OCI-LY3 (cell line): ENCODE results near the gene TRERF1.
A peak's percentile ranks its signal among the peaks of the same experiment; 100 is the strongest.

Experiments used
- H2AFZ ChIP-seq: fragments of 200-600, 300-600 bp; shearing (Covaris generic); 2 replicates; pipeline ENCODE4 v1.6.0; 2014; ENCODE audit warnings: antibody characterized with exemption, low read depth, low read length
- H3K27ac ChIP-seq: fragments of 200-600, 300-600 bp; sonication (generic); 2 replicates; pipeline ENCODE4 v1.5.1; 2014; ENCODE audit warnings: mild to moderate bottlenecking, low read length, moderate library complexity, mixed read lengths
- H3K27me3 ChIP-seq: fragments of 200-600, 300-600 bp; sonication (generic); 2 replicates; pipeline ENCODE4 v1.6.1; 2014; ENCODE audit warnings: low read depth, low read length, mixed read lengths
- H3K36me3 ChIP-seq: fragments of 200-600, 300-600 bp; sonication (generic); replicated peaks from 2 replicates; pipeline ENCODE3; 2014; ENCODE audit warnings: low read depth, low read length, mixed read lengths
- H3K4me1 ChIP-seq: fragments of 300-600, 200-600 bp; sonication (generic); 2 replicates; pipeline ENCODE4 v1.6.1; 2014; ENCODE audit warnings: low read length, mixed read lengths
- H3K4me2 ChIP-seq: fragments of 200-600, 300-600 bp; sonication (generic); 2 replicates; pipeline ENCODE4 v1.6.1; 2014; ENCODE audit warnings: low read length, mixed read lengths
- H3K4me3 ChIP-seq: fragments of 300-600, 200-600 bp; sonication (generic); 2 replicates; pipeline ENCODE4 v1.5.1; 2014; ENCODE audit warnings: antibody characterized with exemption, mild to moderate bottlenecking, low read length, moderate library complexity
- H3K79me2 ChIP-seq: fragments of 300-600, 200-600 bp; shearing (Covaris generic); 2 replicates; pipeline ENCODE4 v1.6.1; 2014; ENCODE audit warnings: mild to moderate bottlenecking, low read length, mixed read lengths
- H3K9ac ChIP-seq: fragments of 300-600, 200-600 bp; shearing (Covaris generic); 2 replicates; pipeline ENCODE4 v1.6.0; 2014; ENCODE audit warnings: mild to moderate bottlenecking, low read length, moderate library complexity
- H3K9me3 ChIP-seq: fragments of 200-600, 300-600 bp; shearing (Covaris generic); 2 replicates; pipeline ENCODE4 v1.6.1; 2014; ENCODE audit warnings: low read length, mixed read lengths; ENCODE audit not compliant: insufficient read depth
- H4K20me1 ChIP-seq: fragments of 200-600, 300-600 bp; sonication (generic); 2 replicates; pipeline ENCODE4 v1.6.1; 2016; ENCODE audit warnings: low read length, mixed read lengths; ENCODE audit not compliant: insufficient read depth
- CTCF ChIP-seq: fragments of 200-600, 300-600 bp; sonication (generic); IDR thresholded peaks from 2 replicates; pipeline ENCODE4 v1.5.1; 2014; ENCODE audit warnings: antibody characterized with exemption, low read length, low read depth
- EZH2phosphoT487 ChIP-seq: fragments of 200-600 bp; shearing (Covaris generic); IDR thresholded peaks from 2 replicates; pipeline ENCODE4 v1.6.1; 2018; ENCODE audit warnings: antibody characterized with exemption, mixed run types, low read depth

Gene TRERF1

GRCh38 chr6:42315259-42315990 is 136.3 kb downstream of the TRERF1 start:
- no peaks in the 10 kb centered on the region for H3K27me3 ChIP-seq
- H3K4me1 ChIP-seq = peaks cover 35% of the 10 kb centered on the region
- no peaks in the 10 kb centered on the region for H3K36me3 ChIP-seq
- no peak overlapping the region for H2AFZ ChIP-seq
- peak overlapping the region; percentile 18; the same call in 1 of the 2 replicates for H3K9ac ChIP-seq
- TF ChIP-seq EZH2phosphoT487 = no peak
- no peak for TF ChIP-seq CTCF
- peak overlapping the region; percentile 79 for H3K27ac ChIP-seq
- H3K4me3 ChIP-seq = no peak overlapping the region; the same call in 1 of the 2 replicates
- peaks cover 5% of the 10 kb centered on the region; the same call in 1 of the 2 replicates for H3K79me2 ChIP-seq
- H3K9me3 ChIP-seq = no peaks in the 10 kb centered on the region
- no peaks in the 10 kb centered on the region for H4K20me1 ChIP-seq
- H3K4me2 ChIP-seq = peak overlapping the region; percentile 61

- Histone ChIP-seq H3K27me3 (no peaks in the 10 kb centered on the region), H3K9me3 (no peaks in the 10 kb centered on the region), H3K79me2 (peaks cover 5% of the 10 kb centered on the region; the same call in 1 of the 2 replicates), H2AFZ (no peak overlapping the region), H3K9ac (no peak overlapping the region), H4K20me1 (no peaks in the 10 kb centered on the region), H3K4me3 (no peak overlapping the region), H3K27ac (0 out of 2 replicates have a peak overlapping the region, but pooled peaks have one; percentile 17), H3K4me2 (no peak overlapping the region), H3K4me1 (peaks cover 35% of the 10 kb centered on the region), H3K36me3 (no peaks in the 10 kb centered on the region)
- TF ChIP-seq EZH2phosphoT487 (no peak), CTCF (no peak)
Measured at GRCh38 chr6:42314571-42315258, 137.0 kb downstream of the TRERF1 start.

- Histone ChIP-seq H3K4me2 (no peak overlapping the region), H4K20me1 (no peaks in the 10 kb centered on the region), H3K4me1 (peaks cover 35% of the 10 kb centered on the region), H3K27ac (no peak overlapping the region), H3K79me2 (peaks cover 5% of the 10 kb centered on the region; the same call in 1 of the 2 replicates), H2AFZ (no peak overlapping the region), H3K9ac (no peak overlapping the region), H3K4me3 (no peak overlapping the region), H3K9me3 (no peaks in the 10 kb centered on the region), H3K36me3 (no peaks in the 10 kb centered on the region), H3K27me3 (no peaks in the 10 kb centered on the region)
- no peak for TF ChIP-seq EZH2phosphoT487
- TF ChIP-seq CTCF = no peak
Measured at GRCh38 chr6:42313941-42314570, 137.7 kb downstream of the TRERF1 start.

- Histone ChIP-seq H2AFZ (no peak overlapping the region), H3K4me3 (no peak overlapping the region), H3K27ac (no peak overlapping the region), H3K36me3 (no peaks in the 10 kb centered on the region), H3K4me2 (no peak overlapping the region), H3K4me1 (peaks cover 35% of the 10 kb centered on the region), H3K9ac (no peak overlapping the region), H3K27me3 (no peaks in the 10 kb centered on the region), H4K20me1 (no peaks in the 10 kb centered on the region), H3K9me3 (no peaks in the 10 kb centered on the region), H3K79me2 (peaks cover 5% of the 10 kb centered on the region; the same call in 1 of the 2 replicates)
- TF ChIP-seq CTCF (no peak), EZH2phosphoT487 (no peak)
Measured at GRCh38 chr6:42313038-42313437, 138.7 kb downstream of the TRERF1 start.
